ENCODE results near the gene ADNP. TPM values are rescaled to one million over a fixed set of nuclear protein-coding genes. Genes with fewer than 3 reads are reported as not detected.

ADNP gene
- total and polyA plus RNA-seq, 2 of the 4 experiments (the other 2 are of a cell fraction) = 23.3 to 24.8 TPM

DNA sequence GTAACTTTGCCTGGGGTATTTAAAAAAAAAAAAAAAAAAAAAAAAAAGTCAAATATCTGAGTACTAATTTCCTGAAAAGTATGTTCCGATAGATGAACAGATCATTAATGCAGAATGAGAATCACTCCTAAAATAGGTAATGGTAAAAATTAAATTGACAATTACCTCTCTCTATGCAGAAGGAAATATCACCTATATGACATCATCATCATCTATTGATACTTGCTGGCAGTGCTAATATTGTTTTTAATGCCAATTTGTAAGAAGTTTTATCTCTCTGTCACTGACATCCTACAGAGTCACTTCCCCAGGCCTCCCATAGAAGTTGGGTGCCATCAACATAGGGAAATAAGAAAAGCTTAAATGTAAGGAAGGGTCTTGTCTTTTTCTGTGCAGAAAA, 29.9 kb downstream of the ADNP start:
- Histone ChIP-seq H3K4me1 (ENCODE audit: control insufficient read depth, insufficient read depth, low read length) (no peaks in the 10 kb centered on the region), H3K23ac (ENCODE audit: low read depth, low read length) (no peak overlapping the region), H3K14ac (replicated peaks; ENCODE audit: low read depth, low read length) (no peak overlapping the region), H2AFZ (replicated peaks; ENCODE audit: low read length, poor library complexity) (no peak overlapping the region), H3K56ac (ENCODE audit: extremely low read depth, insufficient read depth, low read length) (no peak overlapping the region), H3K18ac (ENCODE audit: low read depth, low read length) (no peak overlapping the region), H3K4ac (ENCODE audit: low read depth, low read length) (no peak overlapping the region), H3K4me2 (ENCODE audit: low read depth, low read length) (no peak overlapping the region), H2BK120ac (ENCODE audit: low read depth, low read length) (no peak overlapping the region), H4K8ac (ENCODE audit: low read depth in 2 of 2, low read length in 2 of 2) (no peak overlapping the region), H2BK15ac (ENCODE audit: low read depth, low read length) (no peak overlapping the region), H3K4me3 (ENCODE audit: insufficient read depth, low read depth, low read length) (no peak overlapping the region), H3K9ac (ENCODE audit: low read depth, low read length) (no peak overlapping the region), H2AK9ac (replicated peaks; ENCODE audit: low read depth, low read length, poor library complexity) (no peak overlapping the region), H2BK20ac (ENCODE audit: low read depth, low read length) (no peak overlapping the region), H3K36me3 (ENCODE audit: control insufficient read depth, insufficient read depth, low read length) (peaks cover 31% of the 10 kb centered on the region), H3K27ac (ENCODE audit: insufficient read depth, low read length) (no peak overlapping the region), H3K27me3 (ENCODE audit: control insufficient read depth, insufficient read depth, low read length) (no peaks in the 10 kb centered on the region), H2BK5ac (ENCODE audit: low read depth, low read length, poor library complexity, severe bottlenecking) (no peak overlapping the region), H3K79me1 (ENCODE audit: low read depth in 1 of 2, low read length in 2 of 2) (peaks cover 36 to 80% of the 10 kb centered on the region in 2 experiments), H3K9me1 (ENCODE audit: insufficient read depth, low read length) (peaks cover 9% of the 10 kb centered on the region; the same call in 1 of the 2 replicates), H4K20me1 (ENCODE audit: insufficient read depth, low read length) (peaks cover 74% of the 10 kb centered on the region), H3K9me3 (ENCODE audit: control insufficient read depth, insufficient read depth, low read length) (no peaks in the 10 kb centered on the region), H4K5ac (ENCODE audit: low read depth, low read length) (no peak overlapping the region), H4K91ac (ENCODE audit: insufficient read depth, low read depth, low read length) (no peak overlapping the region), H2AK5ac (ENCODE audit: low read depth, low read length) (no peak overlapping the region)
- ChIA-PET POLR2A (ENCODE audit: unreplicated experiment) (no interaction called here), CTCF (interaction anchor here (1.0 kb wide), 1 partner anchor 13 kb away, joined by 3 read pairs; no protein-coding TSS in a partner anchor)
- no CpG with 5 or more reads among the region's 1 CpG for WGBS, 2 experiments (ENCODE audit: extremely low coverage in 2 of 2, insufficient read length in 1 of 2)
- BruUV-seq (replicated peaks) = no TSS peak
- DNase-seq (no peak), ATAC-seq (ENCODE audit: low read depth) (no peak)
- intact Hi-C loops (cut with micrococcal nuclease) = no loop called here
- in situ Hi-C loops (cut with MboI; ENCODE audit: low sequenced_read_pairs) = no loop called here
- TF ChIP-seq RCOR1 (IDR thresholded peaks at IDR 0.05; ENCODE audit: insufficient replicate concordance, low read length) (no peak), NFE2L2 (IDR thresholded peaks at IDR 0.05; ENCODE audit: low read depth, low read length) (no peak), POLR2A (IDR thresholded peaks at IDR 0.05; ENCODE audit: low read depth, low read length) (no peak), BHLHE40 (IDR thresholded peaks at IDR 0.05; ENCODE audit: low read depth, low read length) (no peak), MAFK (IDR thresholded peaks at IDR 0.05; ENCODE audit: low read depth, low read length) (no peak)
- dilution Hi-C loops (cut with HindIII; ENCODE audit: low sequenced_read_pairs, unreplicated experiment) = loop anchor here (25.0 kb wide), 1 partner anchor 89 kb away; no protein-coding TSS in a partner anchor

Measured in IMR-90 (cell line).